Fibroblast of skin of back (primary cell): ENCODE results near the gene DHX35.

Experiments used
- DNase-seq: peaks from one replicate; pipeline ENCODE4 v3.0.0-alpha.2; 2013

DHX35 gene

DNA sequence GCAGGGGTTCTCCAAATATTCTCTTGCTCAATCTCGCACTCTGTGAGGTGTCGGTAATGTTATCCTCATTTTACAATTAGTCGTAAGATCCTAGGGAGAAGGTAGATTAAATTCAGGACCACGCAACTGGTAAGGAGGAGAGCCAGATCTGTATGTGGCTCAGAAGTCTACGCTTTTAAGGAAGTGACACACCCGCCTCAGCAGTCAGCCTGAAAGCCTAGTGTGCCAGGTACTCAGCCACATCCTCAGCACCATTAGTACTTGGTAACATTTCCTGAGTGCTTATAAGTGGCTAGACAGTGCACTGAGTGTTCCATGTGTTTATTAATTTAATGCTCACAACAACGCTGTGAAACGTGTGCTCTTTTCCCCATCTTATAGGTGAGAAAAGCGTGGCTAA lies 63.7 kb downstream of the DHX35 start:
- no peak for DNase-seq

DNA sequence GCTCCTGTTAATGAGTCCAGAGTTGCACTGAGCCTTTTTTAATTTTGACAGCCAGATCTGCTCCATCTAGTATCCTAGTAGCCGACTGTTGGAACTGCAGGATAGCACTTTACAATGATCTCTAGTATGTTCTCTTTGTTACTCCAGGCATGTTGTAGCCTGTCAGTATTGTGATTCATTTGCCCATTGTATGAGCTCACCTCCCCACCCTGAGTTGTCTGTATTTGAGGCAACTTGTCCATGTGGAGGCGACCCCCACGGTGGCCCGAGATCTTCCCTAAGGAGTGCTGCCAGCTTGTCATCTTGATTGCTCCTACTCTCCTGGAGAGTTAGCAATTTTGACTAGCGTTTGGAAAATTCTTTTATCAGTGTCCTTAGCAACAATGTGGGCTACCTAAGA lies 67.2 kb downstream of the DHX35 start:
- DNase-seq = no peak

DNA sequence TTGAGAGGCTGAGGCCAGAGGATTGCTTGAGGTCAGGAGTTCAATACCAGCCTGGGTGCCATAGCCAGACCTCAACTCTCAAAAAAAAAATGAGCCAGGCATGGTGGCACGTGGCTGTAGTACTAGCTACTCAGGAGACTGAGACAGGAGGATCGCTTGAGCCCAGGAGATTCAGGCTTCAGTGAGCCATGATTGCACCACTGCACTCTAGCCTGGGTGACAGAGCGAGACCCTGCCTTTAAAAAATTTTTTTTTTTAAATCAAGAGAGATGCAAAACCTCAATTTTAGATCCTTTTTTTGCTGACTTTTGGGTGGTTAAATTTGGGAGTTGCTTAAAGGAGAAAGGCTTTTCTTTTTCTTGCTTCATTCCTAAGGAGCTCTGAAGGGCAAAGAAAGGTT lies 70.9 kb downstream of the DHX35 start:
- DNase-seq = no peak

DNA sequence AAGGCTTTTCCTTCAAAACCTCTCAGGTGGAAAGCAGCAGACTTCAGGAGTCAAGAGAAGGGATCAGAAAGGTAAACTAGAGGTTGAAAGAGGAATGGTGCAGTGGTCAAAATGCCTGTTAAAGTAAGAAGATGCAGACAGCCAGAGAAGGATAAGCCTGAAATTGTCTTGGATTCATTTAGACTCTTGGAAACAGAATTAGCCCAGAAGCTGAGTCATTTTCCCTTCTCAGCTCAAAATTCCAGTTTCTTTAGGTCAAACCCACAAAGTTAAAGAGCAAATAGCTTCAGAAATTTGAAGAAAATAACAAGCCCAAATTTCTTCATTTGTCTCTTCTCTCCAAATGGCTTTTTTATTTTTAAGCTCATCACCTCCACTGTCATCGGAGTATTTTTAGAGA lies 73.9 kb downstream of the DHX35 start:
- peak; percentile 12 for DNase-seq

DNA sequence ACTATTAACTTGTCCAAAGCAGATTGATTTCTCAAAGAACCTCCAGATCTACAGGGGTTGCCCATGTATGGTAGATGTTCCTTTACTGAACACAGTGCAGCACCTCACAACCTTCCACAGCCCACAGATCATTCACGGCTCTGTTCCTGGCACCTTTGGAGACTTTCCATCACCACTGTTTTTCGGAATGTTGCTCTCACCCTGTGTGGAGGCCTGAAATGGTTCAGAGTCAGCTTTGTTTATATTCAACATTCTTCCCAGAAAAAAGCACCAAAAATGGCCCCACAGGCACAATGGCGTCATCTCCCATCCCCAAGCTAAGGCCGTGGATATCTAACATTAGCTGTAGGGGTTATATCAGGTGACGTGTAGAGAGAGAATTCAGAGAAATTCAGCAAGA lies 74.7 kb downstream of the DHX35 start:
- no peak for DNase-seq

DNA sequence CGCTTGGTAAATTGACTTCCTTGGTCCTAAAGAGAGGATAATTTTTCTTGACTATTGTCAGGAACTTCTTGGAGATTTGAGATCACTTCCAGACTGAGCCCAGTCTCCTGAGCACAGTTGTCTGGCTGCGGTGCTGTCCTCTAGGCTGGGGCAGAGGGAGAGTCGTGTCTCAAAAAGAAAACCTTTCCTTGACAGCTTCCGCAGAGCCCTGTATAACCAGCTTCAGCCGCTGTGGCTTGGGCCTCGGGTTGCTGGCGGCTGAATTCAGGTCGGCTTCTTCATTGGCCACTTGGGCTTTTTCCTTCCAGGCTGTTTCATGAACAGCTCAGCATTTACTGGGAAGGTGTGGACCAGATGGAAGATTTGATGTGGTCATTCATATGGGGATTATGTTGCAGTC lies 75.9 kb downstream of the DHX35 start:
- no peak for DNase-seq

DNA sequence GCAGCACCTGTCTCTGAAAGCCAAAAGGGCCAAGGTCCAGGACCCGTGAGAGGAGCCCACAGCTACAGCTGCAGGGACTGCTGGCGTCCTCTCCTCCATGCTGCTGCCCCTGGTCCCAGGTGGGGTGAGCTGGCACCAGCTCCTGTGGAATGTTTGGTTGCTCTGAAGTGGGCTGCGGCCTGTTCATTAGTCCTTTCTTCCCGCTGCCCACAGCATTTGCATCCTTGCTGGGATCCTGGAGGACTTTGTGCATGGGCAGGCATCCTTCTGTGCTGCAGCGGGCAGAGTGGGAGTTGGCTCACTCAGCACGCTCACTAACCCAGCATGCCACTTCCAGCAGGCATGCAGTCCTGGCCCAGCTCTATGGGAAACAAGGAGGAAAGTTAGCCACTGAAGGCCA lies 76.4 kb downstream of the DHX35 start:
- no peak for DNase-seq

DNA sequence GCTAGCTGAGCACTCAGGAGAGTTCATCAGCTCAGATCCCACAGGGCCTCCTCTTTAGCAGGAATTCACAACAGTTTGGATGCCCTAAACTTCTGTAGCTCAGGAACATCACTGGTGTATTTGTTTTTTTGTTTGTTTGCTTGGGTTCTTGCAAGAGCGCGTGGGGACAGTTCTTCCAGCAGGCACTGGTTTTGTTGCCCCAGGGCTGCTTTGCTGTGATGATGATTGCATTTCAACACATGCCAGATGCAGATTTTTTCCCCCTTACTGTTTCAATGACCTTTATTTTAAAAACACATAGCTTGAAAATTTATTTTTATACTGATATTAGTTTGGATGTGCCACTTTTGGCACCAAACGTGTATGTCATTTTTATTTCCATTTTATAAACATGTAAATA lies 77.1 kb downstream of the DHX35 start:
- no peak for DNase-seq

DNA sequence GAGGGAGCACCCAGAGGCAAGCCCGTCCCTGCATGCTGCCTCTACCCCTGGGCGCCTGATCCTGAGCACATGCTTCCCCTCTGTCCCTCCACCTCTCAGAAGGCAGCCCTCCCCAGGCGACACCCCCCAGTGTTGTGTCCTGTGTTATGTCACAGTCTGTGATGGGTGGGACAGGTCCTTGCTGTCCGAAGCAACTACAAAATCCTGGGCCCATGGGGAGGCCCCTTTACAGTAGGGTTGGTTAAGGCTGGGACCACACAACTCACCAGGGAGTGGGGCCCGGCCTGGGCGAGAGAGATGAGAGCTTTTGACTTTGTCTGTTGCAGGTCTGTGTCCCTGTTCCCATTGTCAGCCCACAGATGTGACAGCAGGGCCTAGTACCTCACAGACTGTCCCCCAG lies 78.0 kb downstream of the DHX35 start:
- DNase-seq = no peak

DNA sequence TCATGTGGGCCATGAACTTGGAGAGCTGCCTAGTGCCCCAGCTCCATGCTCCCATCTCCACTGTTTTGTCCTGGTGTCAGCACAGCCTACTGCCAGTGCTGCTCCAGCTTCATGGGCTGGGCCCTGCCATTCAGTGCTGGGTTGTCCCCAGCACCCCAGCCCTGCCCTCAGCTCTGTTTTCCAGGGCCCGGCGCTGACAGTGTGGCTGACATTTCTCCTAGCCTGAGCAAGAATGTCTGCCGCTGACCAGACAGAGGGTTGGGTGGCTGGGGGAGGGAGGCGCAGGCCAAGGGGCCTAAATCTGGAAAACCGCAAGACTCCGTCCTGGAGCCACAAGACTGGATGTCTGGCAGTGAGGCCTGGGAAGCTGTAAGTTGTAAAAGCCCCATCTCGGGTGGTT lies 78.9 kb downstream of the DHX35 start:
- DNase-seq = no peak

DNA sequence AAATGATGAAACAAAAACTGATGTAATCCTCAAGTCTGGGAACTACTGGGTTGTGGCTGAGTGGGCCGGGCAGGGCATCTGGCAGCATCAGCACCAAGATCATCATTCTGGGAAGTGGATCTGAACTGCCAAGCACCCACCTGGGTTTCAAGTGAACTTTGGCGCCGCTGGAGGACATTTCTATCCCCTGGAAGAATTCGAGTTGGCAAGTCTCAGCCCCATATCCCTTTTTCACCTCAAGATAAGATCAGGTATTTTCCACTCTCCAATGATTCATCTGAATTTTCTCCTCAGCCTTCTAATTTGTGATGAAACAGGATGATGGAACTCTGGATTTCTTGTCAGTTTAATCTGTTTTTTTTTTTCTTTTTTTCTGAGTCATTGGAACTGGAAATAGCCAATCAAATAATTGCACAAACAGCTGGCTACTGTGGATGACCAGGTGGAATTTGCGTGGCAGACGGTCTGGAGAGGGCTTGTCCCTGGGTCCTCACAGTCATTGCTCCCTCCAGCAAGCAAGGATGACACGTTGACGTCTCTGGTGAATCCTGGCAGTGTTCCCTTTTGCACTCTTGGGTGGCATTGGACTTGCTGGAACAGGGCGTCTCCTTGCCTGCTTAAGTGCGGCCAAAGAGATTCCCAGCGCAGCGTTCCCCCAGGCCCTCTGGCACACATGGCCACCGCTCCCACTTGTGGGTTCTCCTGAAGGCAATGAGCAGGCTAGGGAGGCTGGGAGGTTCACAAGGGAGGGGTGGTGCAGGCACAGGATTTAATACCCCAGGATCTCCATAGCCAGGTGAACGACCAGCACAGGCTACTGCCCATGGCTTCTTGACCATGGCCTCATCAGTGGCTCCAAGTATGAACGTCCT lies 80.4 kb downstream of the DHX35 start:
- no peak for DNase-seq

DNA sequence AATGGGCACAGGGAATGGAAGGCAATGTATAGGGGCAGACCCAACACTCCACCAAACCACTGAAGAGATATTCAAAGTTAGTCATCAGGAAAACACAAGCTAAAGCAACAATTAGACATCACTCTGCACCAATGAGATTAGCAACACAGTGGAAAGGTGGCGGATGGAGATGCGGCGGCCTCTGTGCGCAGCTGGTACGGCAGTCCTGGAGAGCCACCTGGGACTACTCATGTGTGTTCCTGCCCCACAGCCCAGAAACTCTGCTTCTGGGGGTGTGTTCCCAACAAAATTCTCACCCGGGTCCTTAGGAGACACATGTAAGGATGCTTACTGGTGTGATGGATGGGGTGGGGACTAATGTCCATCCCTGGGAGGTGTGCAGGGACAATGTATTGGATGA lies 82.4 kb downstream of the DHX35 start:
- DNase-seq = no peak

DNA sequence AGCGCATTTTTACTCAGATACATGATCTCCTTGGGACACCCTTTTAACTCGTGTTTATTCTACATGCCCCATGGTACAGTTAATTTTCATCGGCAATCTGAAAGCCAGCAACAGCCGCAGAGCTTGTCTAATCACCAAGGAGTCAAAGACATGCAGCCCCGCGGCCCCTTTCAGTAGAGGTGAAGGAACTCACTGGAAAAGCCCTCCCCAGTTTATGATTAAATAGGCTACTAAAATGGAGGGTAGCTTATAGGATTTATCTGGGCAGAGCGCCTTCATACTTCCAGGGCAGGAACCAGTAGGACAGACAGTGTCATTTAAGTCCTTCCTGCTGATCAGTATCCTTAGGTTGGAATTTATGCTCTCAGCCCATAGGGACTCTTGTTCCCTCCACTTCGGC lies 83.5 kb downstream of the DHX35 start:
- DNase-seq = no peak

DNA sequence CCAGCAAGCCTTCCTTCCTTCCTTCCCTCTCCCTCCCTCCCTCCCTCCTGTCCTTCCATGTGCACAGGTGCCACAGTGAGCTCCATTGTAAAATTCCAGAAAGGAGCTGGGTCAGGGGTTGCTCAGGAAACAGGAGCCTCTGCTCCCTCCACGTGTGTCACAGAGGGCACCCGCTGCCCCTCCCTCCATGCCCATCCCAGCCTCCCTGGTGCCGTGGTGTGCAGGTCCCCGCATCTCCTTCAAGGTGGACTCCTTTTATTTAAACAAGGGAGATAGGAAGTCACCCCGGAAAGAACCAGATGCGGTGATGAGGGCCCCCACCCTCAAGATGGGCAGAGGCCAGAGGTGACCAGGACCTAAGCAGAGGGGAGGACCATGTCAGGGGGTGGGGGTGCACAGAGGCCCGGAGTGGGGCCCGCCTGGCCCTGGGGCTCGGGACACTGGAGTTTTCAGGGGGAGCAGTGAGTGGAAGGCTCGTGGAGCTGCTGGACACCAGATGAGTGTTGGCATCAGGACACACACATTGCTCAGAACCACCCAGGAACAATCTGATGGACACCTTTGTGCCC lies 85.4 kb downstream of the DHX35 start:
- DNase-seq = no peak

DNA sequence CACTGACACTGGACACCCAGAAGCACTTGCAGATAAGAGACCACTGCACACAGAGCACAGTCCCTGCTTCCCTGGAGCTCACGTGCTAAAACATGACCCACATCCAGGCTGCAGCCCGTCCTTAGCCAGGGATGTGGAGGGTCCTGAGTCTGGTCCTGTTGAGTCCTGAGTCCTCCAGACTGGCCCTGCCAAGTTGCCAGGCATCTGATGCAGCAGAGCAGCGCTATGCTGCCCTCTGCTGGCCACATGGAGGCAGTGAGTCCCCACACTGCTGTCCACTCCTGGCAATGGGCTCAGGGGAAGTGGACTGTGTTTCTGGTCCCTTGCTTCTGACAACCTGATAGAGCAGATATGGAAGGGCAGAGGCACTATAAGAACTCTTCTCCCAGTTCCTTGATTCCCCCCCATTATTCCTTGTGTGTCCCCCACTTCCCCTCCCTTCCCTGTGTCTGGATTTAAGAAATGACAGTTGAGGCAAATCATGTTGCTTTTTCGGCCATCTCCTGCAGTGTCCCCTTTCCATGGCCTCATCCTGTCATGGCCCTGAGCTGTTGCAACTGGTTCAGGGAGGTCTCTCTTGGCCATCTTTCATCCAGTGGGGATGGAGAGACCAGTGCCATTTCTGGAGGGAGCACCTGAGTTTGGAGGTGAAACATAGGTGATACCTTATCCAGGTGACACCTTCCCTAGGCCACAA lies 86.0 kb downstream of the DHX35 start:
- DNase-seq = peak; percentile 68

DNA sequence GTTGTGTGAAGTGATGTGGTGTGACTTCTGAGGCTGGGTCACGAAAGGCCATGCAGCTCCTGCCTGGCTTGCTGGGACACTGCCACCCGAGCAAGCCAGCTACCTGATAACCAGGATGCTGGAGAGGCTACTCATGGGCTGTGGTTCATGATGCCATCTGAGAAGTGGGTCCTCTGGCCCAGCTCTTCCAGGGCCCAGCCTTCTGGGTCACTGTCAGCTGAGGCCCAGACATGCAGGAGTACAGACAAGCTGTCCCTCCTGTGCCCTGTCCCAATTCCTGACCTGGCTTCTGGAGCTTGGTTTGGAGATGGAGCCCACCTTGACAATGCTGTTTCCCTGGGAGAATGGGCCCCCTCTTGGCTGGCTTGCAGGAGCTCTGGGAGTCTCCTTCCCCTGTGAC lies 87.0 kb downstream of the DHX35 start:
- DNase-seq = no peak

DNA sequence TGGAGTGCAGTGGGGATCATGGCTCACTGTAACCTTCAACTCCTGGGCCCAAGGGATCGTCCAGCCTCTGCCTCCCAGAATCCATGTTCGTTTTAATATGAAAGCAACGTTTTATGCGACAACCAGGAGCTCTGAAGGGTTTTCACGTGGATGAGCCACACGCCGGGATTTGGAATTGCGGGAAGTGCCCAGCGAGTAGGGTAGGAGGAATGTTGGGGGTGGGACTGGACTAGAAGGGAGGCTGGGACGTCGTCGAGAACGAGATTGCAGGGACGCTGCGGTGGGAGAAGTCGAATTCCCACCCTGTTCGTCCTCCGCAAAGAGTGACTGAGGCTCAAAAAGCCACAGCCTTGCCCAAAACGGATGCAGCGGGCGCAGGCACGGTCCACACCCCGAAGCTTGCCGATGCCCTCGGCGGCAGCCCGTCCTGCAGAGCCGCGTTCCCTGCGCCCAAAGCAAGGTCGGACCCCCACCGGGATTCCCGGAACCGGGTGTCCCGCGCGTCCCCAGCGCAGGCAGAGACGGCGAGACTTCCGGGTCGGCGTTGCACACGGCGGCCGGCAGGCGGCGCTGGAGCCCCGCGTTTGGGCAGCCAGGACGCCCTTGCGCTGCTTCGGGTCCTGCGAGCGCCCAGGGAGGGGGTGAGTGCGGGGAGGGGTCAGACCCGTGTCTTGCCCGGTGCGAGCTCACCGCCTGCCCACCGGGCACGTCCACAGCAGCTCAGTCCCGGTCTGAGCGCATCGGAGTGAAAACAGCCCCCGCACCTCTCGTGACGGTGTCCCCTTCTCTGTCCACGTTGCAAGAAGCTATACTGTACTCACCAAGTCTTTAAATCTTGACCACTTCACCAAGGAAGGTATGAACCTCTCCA lies 87.8 kb downstream of the DHX35 start:
- peak; percentile 74 for DNase-seq

DNA sequence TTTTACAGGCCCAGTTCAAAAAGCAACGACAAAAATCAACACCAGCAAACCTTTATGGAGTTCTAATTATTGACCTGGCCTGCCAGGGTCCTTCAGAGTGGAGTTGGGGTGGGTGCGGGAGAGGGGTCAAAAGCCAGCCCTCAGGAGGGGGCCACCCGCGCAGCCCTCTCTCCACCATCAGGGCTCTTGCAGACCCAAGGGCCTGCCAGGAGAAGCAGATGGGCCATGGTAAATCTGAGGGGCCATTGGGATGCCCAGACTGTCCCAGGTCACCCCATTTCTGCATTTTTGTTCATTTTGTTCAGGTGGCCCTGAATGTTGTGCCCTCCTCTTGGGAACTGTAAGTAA lies 88.4 kb downstream of the DHX35 start:
- DNase-seq = no peak

DNA sequence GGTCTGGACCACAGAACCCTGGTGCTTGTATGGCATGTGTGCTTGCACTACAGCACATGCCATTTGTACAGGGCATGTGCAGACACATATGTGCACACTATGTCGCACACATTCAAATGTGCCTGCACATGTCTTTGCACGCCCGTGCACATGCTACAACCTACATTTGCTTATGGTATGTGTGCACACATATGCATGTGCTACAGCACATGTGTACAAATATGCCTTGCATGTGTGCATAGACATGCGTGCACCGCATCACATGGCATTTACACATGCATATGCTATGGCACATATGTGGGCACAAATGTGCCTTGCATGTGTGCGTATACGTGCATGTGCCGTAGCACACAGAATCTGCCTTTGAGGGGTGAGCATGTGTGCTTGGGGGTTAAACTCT lies 90.5 kb downstream of the DHX35 start:
- no peak for DNase-seq

DNA sequence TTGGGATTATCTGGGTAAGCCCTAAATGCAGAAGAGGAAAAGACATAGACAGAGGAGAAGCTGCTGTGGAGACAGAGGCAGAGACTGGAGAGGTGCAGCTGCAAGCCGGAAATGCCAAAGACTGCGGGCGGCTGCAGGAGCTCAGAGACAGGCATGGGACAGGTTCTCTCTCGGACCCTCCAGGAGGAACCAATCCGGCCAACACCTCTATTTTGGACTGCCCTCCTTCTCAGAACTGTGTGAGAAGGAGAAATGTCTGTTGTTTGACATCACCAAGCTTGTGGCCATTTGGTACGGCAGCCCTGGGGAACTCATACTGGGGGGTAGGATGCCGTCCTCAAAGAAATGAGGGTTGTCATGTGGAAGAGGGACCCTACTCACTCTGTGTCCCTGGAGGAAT lies 95.0 kb downstream of the DHX35 start:
- no peak for DNase-seq

DNA sequence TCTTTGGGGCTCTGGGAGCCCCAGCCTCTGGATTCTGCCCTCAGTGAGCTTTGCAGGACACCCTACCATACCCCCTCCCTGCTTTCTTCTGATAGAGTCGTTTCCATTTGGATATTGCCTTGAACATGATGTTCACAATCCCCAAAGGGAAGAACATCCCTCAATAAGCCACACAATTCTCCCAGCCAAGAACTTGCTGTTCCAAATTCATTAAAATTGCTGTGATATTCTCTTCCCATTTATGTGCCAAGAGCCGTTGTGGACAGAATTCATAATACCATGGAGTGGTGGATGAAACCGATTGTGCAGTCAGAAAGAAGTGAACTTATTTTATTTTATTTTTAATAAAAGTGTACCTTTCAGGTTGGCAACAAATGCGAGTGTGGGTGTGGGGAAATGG lies 95.8 kb downstream of the DHX35 start:
- DNase-seq = no peak

DNA sequence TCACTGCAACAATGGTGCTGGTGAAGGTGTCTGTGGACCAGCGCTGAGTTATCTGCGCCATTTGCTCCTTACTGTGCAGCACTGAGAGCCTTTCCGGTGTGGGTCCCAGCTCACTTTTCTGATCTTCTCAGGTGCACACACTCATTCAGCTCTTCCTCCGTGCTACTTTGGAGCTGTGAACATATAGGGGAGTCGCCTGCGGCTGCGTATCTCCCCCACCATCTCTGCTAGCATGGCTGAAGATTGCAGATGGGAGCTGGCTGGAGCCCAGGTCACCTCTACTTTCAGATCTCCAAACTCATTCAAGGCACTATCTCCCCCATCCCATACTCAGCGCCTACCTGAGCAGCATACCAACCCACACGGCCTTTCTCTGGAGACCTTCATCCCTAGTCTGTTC lies 96.9 kb downstream of the DHX35 start:
- no peak for DNase-seq
